H1 (cell line): Measurements from ENCODE around the gene MAGI1. TPM values are rescaled to one million over a fixed set of nuclear protein-coding genes. Genes with fewer than 3 reads are reported as not detected.

Experiments
- CTCF ChIP-seq, 3 experiments: IDR thresholded peaks; 1 replicate in 2 of 3; 2 replicates in 1 of 3; pipeline versions ENCODE4 v1.5.1 to v1.6.1; 2011; ENCODE audit warnings: low read length in 3 of 3, mild to moderate bottlenecking in 3 of 3, inconsistent platforms in 2 of 3, low read depth in 1 of 3, moderate library complexity in 1 of 3; ENCODE audit not compliant: insufficient read depth in 1 of 3; ENCODE audit errors: control extremely low read depth in 1 of 3
- GTF2F1 ChIP-seq: IDR thresholded peaks from 2 replicates; pipeline ENCODE4 v1.6.1; 2012; ENCODE audit warnings: low read depth, low read length, improper control_type of control experiment, borderline replicate concordance
- MAFK ChIP-seq: IDR thresholded peaks from 2 replicates; pipeline ENCODE4 v1.6.1; 2012; ENCODE audit warnings: low read depth, mild to moderate bottlenecking, improper control_type of control experiment, low read length
- NRF1 ChIP-seq: IDR thresholded peaks from 2 replicates; pipeline ENCODE4 v1.6.1; 2011; ENCODE audit warnings: mild to moderate bottlenecking, low read depth, low read length, improper control_type of control experiment
- POU5F1 ChIP-seq: IDR thresholded peaks from 2 replicates; pipeline ENCODE4 v1.6.1; 2011; ENCODE audit warnings: low read depth, mild to moderate bottlenecking, low read length, moderate library complexity
- polyA plus RNA-seq, 7 experiments: library from polyadenylated mRNA; depleted of rRNA in 3 of 7; stranded (reverse) in 5 of 7; unstranded in 2 of 7; fragments of >200 nt in 5 of 7; fragments of 200-250 nt in 2 of 7; gene quantifications; 1 replicate in 5 of 7; 2 replicates in 1 of 7; 4 replicates in 1 of 7; pipeline versions ENCODE4 v1.2.1 to v1.2.3, GENCODE V29; 2011 to 2013; ENCODE audit warnings: missing spikeins in 2 of 7, mixed read lengths in 2 of 7
- total RNA-seq: library from RNA; stranded (reverse); fragmentation: NEBNext Ultra II Directional; extraction: Animal tissue kit (Norgen Biotek cat#: 25700); gene quantifications from 2 replicates; pipeline ENCODE4 v1.2.1, GENCODE V29; 2021
- TF ChIP-seq, protein P1 (sequence below): fragments of 300-600 bp; sonication (generic); IDR thresholded peaks from 2 replicates; pipeline ENCODE4 v1.7.1; 2012; ENCODE audit warnings: low read length, moderate library complexity, mild to moderate bottlenecking, inconsistent platforms; ENCODE audit not compliant: insufficient replicate concordance

Gene MAGI1
- total and polyA plus RNA-seq, 2 of the 8 experiments (the other 6 are each of a cell fraction or from before 2014, with no cell fraction given), result 19.8 to 78.0 TPM

GRCh38 chr3:65376426-65376825, 662.3 kb downstream of the MAGI1 start (continued):
- TF ChIP-seq, protein P1, sequence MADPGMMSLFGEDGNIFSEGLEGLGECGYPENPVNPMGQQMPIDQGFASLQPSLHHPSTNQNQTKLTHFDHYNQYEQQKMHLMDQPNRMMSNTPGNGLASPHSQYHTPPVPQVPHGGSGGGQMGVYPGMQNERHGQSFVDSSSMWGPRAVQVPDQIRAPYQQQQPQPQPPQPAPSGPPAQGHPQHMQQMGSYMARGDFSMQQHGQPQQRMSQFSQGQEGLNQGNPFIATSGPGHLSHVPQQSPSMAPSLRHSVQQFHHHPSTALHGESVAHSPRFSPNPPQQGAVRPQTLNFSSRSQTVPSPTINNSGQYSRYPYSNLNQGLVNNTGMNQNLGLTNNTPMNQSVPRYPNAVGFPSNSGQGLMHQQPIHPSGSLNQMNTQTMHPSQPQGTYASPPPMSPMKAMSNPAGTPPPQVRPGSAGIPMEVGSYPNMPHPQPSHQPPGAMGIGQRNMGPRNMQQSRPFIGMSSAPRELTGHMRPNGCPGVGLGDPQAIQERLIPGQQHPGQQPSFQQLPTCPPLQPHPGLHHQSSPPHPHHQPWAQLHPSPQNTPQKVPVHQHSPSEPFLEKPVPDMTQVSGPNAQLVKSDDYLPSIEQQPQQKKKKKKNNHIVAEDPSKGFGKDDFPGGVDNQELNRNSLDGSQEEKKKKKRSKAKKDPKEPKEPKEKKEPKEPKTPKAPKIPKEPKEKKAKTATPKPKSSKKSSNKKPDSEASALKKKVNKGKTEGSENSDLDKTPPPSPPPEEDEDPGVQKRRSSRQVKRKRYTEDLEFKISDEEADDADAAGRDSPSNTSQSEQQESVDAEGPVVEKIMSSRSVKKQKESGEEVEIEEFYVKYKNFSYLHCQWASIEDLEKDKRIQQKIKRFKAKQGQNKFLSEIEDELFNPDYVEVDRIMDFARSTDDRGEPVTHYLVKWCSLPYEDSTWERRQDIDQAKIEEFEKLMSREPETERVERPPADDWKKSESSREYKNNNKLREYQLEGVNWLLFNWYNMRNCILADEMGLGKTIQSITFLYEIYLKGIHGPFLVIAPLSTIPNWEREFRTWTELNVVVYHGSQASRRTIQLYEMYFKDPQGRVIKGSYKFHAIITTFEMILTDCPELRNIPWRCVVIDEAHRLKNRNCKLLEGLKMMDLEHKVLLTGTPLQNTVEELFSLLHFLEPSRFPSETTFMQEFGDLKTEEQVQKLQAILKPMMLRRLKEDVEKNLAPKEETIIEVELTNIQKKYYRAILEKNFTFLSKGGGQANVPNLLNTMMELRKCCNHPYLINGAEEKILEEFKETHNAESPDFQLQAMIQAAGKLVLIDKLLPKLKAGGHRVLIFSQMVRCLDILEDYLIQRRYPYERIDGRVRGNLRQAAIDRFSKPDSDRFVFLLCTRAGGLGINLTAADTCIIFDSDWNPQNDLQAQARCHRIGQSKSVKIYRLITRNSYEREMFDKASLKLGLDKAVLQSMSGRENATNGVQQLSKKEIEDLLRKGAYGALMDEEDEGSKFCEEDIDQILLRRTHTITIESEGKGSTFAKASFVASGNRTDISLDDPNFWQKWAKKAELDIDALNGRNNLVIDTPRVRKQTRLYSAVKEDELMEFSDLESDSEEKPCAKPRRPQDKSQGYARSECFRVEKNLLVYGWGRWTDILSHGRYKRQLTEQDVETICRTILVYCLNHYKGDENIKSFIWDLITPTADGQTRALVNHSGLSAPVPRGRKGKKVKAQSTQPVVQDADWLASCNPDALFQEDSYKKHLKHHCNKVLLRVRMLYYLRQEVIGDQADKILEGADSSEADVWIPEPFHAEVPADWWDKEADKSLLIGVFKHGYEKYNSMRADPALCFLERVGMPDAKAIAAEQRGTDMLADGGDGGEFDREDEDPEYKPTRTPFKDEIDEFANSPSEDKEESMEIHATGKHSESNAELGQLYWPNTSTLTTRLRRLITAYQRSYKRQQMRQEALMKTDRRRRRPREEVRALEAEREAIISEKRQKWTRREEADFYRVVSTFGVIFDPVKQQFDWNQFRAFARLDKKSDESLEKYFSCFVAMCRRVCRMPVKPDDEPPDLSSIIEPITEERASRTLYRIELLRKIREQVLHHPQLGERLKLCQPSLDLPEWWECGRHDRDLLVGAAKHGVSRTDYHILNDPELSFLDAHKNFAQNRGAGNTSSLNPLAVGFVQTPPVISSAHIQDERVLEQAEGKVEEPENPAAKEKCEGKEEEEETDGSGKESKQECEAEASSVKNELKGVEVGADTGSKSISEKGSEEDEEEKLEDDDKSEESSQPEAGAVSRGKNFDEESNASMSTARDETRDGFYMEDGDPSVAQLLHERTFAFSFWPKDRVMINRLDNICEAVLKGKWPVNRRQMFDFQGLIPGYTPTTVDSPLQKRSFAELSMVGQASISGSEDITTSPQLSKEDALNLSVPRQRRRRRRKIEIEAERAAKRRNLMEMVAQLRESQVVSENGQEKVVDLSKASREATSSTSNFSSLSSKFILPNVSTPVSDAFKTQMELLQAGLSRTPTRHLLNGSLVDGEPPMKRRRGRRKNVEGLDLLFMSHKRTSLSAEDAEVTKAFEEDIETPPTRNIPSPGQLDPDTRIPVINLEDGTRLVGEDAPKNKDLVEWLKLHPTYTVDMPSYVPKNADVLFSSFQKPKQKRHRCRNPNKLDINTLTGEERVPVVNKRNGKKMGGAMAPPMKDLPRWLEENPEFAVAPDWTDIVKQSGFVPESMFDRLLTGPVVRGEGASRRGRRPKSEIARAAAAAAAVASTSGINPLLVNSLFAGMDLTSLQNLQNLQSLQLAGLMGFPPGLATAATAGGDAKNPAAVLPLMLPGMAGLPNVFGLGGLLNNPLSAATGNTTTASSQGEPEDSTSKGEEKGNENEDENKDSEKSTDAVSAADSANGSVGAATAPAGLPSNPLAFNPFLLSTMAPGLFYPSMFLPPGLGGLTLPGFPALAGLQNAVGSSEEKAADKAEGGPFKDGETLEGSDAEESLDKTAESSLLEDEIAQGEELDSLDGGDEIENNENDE, result no peak
- TF ChIP-seq CTCF (IDR thresholded peaks at IDR 0.05; ENCODE audit: control extremely low read depth in 1 of 3, insufficient read depth in 1 of 3, low read depth in 1 of 3, low read length in 3 of 3) (no peak), GTF2F1 (no peak), NRF1 (no peak), MAFK (no peak), POU5F1 (no peak)
- TF ChIP-seq, all 59 proteins: peak for 0
